Measurements from ENCODE around the gene BCL6B.

- TF ChIP-seq CTCF (IDR thresholded peaks at IDR 0.05) (peak; percentile 52 to 80 (median 74)), POLR2A (IDR thresholded peaks at IDR 0.05) (no peak)
Observed at GRCh38 chr17:7045492-7046126, 22.8 kb downstream of the BCL6B start.
